Umbilical cord (tissue), 2 donors: ENCODE data around the gene PAXX. TPM values are rescaled to one million over a fixed set of nuclear protein-coding genes. Genes with fewer than 3 reads are reported as not detected.

ENCODE experiments used
- DNase-seq: peaks from one replicate; pipeline ENCODE4 v3.0.0-alpha.2; 2015; ENCODE audit warnings: low spot score
- total RNA-seq: library from RNA; depleted of rRNA; stranded (reverse); fragments of >200 nt; gene quantifications from one replicate; pipeline ENCODE4 v1.2.3, GENCODE V29; 2014; ENCODE audit warnings: low replicate concordance; ENCODE audit not compliant: insufficient read depth

PAXX gene
- total RNA-seq, 1 donor from 2014 or later: 10.6 TPM

- no peak for DNase-seq
Observed at GRCh38 chr9:136952876-136953770, 39.1 kb upstream of the PAXX start.

GRCh38 chr9:136953771-136954269 is 38.4 kb upstream of the PAXX start:
- no peak for DNase-seq

GRCh38 chr9:136954270-136955083 is 37.7 kb upstream of the PAXX start:
- DNase-seq: no peak

- DNase-seq: no peak
Observed at GRCh38 chr9:136955202-136955942, 36.9 kb upstream of the PAXX start.

- no peak for DNase-seq
Observed at GRCh38 chr9:136955943-136956335, 36.3 kb upstream of the PAXX start.

- DNase-seq: no peak
Observed at GRCh38 chr9:136956604-136957003, 35.6 kb upstream of the PAXX start.

GRCh38 chr9:136957461-136957860 is 34.8 kb upstream of the PAXX start:
- no peak for DNase-seq

GRCh38 chr9:136957901-136958300 is 34.3 kb upstream of the PAXX start:
- no peak for DNase-seq

- no peak for DNase-seq
Observed at GRCh38 chr9:136958473-136958872, 33.7 kb upstream of the PAXX start.

- DNase-seq: no peak
Observed at GRCh38 chr9:136958898-136959850, 33.0 kb upstream of the PAXX start.

- no peak for DNase-seq
Observed at GRCh38 chr9:136960212-136960937, 31.8 kb upstream of the PAXX start.

GRCh38 chr9:136960938-136961275 is 31.3 kb upstream of the PAXX start:
- no peak for DNase-seq

- no peak for DNase-seq
Observed at GRCh38 chr9:136961279-136962065, 30.8 kb upstream of the PAXX start.

- no peak for DNase-seq
Observed at GRCh38 chr9:136962163-136962562, 30.1 kb upstream of the PAXX start.

- DNase-seq: no peak
Observed at GRCh38 chr9:136962701-136963248, 29.4 kb upstream of the PAXX start.

- no peak for DNase-seq
Observed at GRCh38 chr9:136963341-136963740, 28.9 kb upstream of the PAXX start.

GRCh38 chr9:136963751-136964150 is 28.5 kb upstream of the PAXX start:
- DNase-seq: no peak

- DNase-seq: no peak
Observed at GRCh38 chr9:136964171-136964689, 28.0 kb upstream of the PAXX start.
